NCI-H1105 (cell line): ENCODE results near the gene IL1RAPL1.

Experiments
- DNase-seq: peaks from one replicate; lab custom pipeline; 2025; lab: John Stamatoyannopoulos, UW

Gene IL1RAPL1

DNA sequence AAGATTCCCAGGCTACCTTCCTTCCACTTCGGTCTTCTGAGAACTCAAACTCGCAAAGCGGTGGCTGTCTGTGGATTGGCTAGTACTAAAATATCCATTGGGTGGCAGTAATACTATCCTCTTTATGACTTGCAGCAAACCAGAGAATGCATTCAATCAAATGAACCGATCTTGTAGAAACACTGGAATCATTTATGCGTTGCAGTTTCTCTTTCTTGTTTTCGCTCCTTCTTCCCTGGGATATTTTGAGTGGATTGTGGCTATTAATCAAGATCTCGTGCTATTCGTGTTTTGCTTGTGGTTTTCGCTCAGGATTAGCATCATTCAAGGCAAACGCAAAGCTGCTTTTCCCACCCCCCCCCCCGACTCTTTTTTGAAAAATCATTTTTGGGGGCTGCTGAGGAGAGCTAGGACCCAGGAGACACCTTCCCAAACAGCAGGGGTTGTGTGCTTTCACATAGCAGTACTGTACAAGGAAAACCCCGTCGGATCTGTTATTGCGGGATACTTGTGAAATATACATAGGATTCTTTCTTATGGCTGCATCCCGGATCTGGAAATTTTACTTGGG lies at the start of gene IL1RAPL1:
IL1RAPL1 (plus strand) TSS at position 466 of the 571 bp plus-strand sequence.
- no peak for DNase-seq

DNA sequence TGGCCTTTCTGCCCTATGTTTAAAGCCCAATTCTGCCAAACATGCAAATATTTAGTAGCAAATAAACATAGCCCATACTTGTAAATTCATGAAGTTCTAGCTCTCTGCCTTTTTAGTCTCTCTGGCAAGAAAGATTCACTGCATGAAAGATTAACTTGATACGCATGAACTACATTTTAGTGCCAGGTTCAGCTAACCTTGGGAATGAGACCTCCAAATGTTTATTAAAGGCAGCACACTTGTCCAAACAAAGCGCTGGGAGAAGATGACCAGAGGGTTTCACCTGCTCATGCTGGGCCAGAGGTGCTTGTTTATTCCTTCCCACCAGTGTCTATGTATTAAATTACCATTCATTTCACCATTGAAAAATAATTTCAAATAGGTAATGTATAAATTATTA lies 44.5 kb upstream of the IL1RAPL1 start:
- no peak for DNase-seq

DNA sequence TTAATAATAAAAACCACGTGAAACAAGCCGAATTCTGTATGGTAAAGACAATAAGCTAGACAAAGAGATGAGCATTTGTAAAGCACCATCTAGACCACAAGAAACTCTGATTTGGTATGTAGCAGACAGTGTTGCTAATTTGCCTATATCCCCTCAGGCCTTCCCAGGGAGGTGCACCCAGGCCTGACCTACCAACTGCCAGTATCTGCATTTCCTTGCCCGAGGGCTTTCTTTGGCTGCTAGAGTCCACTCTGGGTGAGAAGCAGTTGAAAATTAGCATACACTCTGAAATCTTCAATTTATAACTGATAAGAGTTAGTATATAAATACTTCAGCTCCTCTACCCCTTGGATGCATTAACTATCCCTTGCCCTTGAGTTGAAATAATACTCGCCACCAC lies 37.4 kb upstream of the IL1RAPL1 start:
- DNase-seq = no peak

DNA sequence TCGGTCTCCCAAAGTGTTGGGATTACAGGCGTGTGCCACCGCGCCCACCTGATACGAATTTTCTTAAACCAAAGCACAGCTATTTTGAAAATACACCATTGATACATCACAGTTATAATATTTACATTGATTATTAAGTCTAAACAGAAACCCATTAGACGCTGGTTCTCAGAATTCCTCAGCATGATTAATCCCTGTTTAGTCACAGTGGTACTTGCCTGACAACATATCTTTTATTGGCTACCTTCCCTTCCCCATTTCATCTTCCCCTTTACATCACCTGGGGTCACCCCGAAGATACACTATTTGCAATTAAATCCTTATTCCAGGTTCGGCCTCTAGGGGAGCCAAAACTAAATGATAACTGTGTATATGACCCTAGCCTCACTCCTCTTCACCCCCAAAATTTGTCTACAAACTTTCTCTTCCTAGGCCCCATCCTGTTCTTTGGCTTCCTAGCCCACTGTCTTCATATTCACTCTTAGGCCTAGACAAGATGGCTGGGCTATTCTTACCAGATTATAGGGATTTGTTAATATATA lies 36.8 kb upstream of the IL1RAPL1 start:
- no peak for DNase-seq

DNA sequence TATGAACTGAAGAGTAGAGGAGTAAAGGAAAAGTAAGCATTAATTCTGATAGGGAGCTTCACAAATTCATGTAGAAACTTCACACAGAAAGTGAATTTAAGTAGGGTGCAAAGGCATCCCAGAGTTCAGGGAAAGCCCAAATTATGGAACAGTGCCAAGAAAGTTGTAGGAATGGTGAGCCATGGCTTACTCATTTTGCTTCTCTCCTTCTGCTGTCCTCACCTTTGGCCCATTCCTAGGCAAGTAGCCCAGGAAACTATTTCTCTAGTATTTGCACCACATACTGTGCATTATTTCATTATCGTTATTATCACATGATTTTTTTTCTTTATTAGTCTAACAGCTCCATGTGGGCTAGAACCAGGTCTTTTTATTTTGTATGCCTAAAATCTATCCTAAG lies 34.9 kb upstream of the IL1RAPL1 start:
- DNase-seq = no peak

DNA sequence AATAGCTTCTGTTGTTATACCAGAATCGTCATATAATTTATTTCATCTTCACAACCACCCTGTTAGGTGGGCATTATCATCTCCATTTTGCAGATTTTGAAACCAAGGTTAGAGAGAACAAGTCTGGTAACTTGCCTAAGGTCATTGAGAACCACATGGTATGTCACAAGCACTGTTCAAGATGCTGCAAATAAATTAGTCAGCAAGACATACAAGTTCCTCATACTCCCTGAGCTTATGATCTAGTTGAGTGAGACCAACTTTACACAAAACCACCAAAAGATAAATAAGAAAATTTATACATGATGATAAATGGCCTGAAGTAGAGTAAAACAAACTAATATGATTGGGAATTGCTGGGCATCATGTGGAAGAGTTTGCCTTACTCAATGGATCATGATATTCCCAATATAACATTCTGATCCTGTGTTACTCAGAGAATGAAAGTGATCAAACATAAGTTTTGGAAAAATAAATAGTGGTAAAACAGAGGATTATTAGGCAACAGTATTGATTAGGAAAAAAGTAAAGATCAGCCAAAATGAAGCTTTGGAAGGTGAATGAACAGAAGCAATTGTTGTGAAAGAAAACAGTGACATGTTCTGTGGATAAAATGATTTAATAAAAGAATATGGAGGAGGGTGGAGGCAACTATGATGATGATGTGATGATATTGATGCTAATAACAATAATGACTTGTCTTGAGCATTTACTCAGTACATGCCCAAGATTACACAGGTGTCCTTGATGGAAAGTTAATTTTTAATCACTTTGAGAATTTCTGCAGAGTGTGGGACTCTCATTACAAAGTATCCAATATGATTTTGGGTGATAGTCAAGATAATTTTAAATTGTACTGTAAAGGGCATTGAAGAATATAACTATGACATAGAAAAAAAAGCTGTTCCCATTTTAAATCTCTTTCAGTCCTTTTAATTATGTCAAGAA lies 34.1 kb upstream of the IL1RAPL1 start:
- no peak for DNase-seq

DNA sequence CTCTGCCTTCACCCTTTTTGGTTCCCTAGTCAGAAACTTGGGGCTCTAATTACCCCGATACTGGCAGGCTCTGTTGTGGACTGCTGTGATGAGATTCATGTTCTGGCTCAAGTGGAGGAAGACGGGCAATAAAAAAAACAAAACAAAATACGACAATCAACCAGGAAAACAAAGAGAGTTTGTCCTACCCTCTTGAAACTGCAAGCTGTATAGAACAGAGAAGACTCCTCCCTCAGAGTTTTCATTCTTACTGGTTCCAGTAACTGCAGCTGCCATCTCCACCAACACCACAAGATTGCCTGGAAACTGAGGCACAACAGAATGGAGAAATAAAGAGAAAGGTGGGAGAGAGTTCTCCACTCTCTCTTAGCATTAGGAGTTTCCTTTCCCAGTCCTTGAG lies 11.1 kb upstream of the IL1RAPL1 start:
- DNase-seq = no peak

DNA sequence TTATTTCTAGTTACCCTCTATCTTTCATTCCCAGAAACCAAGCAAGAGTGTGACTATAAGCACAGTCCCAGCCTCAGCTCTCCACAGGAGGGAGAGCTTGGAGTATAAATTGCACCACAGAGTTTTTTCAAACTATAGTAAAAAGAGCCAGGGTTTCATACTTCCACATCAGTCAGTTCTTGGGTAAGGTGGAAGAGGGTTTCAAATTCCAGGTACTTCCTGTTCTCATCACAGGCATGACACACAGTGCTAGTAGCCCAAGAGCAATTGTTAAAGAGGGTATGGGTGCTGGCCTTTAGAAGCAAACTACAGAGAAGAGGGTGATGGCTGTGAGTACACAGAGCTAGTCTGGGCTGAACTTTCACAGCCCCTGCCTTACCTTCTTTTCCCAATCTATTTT lies 5.7 kb upstream of the IL1RAPL1 start:
- DNase-seq = no peak

DNA sequence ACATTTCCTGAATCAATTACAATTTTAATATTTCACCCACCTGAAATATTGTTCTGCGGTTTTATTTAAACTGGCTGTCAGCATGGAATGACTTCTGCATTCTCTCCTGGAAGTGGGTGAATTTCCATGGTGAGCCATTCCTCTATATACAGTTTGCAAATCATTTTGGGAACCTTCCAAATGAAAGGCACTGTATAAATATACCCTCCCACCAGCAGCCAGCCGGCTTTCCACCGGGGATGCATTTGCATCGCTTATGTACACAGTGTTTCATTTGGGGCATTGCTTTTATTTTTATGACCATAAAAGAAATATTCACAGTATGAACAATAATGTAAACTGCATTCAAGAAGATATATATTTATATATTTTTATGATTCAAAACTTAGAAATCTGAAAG lies 4.7 kb upstream of the IL1RAPL1 start:
- DNase-seq = no peak

DNA sequence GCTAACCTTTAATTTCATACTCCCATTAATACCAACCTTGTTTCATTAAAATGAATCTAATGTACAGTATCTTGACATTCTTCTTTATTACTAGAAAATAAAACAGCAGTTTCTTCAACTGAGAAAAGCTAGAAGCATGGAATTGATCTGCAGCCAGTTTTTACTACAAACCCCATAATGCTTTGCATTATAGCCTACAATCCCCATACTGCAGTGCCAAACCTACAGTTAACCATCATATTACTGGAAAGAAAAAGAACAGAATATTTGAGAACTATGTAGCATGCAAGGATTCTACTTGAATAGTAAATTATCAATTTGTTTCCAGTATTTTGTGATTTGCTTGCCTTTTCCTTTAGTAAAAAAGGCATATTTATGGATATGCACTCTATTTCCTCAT lies 3.2 kb upstream of the IL1RAPL1 start:
- DNase-seq = no peak

DNA sequence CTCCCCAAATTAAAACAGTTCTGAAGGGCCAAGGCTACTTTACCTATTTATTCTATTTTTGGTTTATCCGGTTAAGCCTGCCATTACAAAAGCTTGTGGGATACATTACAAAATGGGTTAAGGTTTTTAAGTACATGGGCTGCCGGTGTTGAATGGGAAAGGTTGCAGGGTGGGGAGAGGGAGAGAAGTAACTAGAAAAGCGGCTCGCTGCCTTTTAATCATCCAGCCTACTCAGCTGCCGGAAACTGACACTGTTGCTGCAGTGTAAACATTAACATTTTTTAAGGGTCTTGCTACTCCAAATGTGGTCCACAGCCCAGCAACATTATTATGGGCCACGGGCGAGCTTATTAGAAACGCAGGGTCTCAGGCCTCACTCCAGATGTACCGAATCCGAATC lies 1.5 kb upstream of the IL1RAPL1 start:
- no peak for DNase-seq

DNA sequence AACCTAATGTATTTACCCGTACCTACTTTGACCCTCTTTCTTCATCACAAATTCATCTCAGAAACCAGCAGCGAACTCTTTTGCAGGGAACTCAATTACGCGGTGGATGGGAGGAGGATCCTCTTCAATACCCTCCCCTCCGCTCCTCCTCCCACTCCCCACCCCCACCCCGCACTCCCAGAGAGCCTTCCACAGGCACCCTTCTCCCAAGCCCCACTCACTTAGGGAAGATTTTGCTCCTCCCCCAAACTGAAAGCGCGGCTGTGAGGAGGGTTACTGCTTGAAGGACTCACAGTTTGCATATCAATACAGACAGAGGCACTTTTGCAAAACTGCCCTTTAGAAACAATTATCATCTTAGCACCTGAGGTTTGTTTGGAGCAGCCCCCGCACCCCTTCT lies 960 bp upstream of the IL1RAPL1 start:
- no peak for DNase-seq

DNA sequence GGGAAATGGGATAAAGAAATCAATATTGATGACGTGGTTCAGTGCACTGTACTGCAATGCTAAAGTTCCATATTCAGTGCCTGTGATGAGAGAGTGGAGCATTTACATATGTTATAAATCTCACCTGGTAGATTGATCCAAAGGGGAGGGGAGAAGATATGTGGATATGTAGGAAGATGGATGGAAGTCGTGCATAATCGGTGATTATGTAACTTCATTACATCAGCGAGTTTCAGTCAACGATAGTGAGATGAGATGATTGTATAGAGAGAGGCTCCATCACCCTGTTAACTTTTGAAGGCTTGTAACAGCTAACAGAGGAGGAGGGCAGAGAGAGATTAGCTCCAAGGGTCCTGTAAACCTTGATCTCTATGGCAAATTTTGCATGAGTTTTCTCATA lies 1.8 kb downstream of the IL1RAPL1 start:
- DNase-seq = no peak

DNA sequence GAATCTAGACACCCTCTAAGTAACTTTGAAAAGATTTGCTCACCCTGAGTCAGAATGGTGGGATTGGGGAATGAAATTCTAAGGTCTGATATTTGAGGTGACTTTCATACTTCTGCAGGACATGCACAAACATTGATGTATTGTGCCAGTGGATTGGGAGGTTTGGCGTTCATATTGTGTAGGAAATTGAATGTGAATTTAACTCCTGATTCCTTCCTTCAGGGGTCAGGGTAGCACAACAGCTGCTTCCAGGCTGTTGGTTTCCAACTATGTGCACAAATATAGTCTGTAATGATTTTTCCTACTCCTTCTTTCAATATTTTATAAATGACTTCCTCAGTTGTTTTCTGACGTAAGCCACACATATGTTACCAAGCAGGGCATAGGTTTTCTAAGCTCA lies 3.1 kb downstream of the IL1RAPL1 start:
- DNase-seq = no peak

DNA sequence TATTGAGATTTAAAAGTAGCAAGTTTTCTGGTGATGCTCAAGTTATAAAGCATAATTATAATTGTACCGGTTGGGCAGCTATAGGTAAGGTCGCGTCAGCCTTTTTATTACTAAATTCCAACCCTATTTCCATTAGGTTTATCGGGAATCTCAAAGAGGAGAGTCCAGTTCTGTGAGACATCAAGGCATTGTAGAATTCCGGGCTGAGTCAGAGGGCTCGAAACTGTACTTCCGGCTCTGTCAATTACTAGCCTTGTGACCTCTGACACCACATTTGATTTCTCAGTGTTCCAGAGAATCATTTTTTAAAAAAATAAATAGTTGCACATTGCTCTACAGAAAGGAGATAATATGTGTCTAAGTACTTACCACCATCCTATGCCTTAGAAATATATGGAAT lies 4.3 kb downstream of the IL1RAPL1 start:
- DNase-seq = no peak

DNA sequence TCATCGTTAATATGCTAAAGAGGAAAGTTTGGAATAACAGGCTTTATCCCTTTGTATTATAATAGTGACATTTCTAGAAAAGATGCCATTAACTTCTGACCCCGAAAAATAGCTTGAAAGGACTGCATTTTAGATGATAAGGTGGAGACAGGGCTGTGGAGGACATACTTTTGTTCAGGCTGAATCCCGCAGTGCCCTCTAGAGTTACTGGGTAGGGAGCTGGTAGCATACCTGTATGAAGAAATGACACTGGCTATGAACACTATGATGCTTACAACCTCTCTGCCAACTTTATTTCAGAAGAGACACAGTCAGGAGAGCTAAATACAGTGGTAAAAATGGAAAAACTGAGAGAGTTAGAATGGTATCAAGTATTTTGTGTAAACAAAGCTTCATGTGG lies 8.1 kb downstream of the IL1RAPL1 start:
- no peak for DNase-seq

DNA sequence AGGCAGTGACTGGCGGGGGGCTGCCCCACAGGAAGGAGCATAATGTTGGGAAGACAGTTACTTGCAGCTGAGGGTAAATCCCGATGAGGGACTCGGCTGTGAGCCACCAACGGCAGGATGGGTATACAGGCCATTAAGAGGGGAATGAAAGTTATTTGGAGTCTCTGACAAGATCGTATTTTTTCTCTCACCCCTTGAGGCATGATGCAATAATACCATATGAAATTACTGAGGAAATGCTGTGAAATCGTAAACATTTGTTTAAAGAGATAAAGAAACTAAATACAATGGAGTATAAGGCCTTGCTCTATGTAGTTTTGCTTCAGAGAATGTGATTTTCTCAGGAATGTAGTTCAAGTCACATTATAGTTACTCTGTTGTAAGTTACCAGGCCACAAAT lies 12.7 kb downstream of the IL1RAPL1 start:
- no peak for DNase-seq

DNA sequence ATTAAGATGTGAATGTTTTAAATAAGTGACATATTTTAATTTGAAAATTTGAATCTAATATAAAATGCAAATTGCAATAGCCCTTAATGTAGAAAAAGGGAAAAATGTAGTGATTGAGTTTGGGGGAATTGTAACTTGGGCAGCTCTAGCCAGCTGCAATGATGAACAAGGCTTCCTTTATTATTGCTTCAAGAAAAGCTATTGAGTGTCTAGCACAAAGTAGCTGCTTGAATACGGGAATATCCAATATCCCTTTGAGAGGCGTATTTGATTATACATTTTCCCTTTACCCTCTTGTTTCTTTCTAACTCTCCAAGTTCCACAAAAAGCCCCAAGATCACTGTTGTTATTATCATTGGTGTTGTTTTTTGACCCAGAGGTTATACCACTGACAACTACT lies 21.8 kb downstream of the IL1RAPL1 start:
- no peak for DNase-seq

DNA sequence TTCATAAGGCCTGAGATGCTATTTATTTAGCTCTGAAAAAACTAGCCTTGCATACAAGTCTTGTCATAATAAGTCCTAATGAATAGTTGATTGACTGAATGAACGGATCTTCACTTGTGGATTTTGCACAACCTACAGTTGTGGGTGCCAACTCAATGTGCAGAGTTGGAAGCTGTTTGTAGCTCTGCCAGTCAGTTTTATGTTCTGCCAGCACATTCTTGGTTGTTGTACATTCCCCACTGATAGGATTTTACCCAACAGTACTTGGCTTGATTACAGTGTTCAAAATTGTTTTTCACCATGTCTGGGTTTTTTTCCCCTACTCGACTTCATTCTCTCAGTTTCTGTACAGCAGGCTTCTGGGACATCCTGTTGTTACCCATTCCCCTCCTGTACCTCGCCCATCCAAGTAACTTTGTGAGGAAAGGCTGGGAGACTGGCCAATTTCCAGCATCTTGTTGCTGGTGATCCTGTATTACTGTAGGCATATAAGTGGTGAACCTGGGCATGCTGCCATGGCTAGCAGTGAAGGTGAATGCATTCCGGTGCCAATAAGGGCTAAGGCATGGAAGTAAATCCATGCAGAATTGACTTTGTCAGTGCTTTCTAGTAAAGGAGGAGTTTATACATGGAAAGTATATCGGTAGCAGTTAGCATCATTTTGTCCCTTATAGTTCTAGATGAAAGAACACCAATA lies 22.8 kb downstream of the IL1RAPL1 start:
- no peak for DNase-seq

DNA sequence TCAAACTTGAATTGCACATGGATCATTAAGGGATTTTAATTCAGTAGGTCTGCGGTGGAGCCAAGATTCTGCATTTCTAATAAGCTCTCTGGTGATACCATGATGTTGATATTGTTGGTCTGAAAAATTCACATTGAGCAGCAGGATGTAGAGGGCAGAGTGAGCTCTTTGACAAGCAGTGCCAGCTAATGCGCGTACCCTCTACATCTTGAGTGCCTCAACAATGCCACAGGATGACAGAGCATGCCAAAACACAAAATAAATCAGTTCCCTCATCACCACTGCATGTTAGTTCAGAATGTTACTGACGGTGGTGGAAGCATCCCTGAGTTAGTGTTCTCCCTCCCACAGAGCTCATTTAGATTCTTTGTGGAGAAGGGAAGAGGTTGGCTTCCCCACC lies 23.5 kb downstream of the IL1RAPL1 start:
- no peak for DNase-seq

DNA sequence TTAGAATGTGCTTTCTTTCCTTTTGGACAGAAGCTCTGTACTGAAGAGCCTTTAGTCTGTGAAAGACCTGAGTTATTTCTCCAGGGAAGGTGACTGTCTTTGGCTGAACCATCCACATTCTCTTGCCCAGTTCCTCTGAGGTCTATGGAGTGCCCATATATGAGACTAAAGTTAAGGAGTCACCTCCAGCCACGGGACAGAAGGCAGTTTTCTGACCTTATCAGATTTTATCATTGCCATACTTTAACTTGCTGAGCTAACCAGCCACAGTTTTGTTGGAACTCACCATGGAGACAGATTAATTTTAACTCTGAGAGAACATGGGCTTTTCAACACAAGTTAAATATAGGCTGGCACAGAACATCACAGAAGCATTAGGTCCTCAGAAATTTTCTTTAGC lies 26.3 kb downstream of the IL1RAPL1 start:
- DNase-seq = no peak

DNA sequence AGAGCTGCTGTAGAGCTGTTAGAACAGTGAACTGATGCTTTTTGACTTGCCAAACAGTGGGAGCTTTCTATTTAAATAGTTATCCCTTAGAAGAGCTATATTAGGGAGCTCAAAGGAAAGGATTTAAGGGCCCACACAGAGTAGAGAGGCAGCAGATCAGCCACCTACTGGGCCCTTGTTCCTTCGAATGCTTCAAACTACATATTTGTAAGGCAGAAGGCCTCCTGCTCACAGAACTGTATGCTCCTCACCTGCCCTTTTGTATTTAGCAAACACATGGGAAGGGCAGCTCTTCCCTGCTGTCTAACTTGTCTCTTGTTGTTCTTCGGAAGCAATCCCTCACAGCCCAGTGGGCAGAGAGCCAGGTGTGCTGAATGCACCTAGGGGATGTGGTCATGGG lies 38.0 kb downstream of the IL1RAPL1 start:
- DNase-seq = no peak

DNA sequence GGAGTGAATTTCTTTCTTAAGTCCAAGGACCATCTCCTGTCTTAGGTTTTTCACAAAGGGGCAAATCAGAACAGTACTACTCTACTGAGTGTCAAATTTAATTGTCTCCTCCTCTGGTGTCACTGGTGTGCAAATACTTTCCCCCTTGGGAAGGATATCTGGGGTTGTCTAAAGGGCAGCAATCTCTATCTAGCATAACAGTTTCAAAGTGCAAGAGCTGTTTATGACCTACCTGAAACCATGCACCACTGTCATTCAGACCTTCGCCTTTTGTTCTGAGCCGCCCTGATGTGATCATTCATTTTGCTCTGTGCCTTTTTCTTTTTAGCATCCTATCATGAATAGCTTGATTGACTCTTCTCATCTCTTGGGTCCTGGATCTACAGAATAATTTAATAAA lies 39.3 kb downstream of the IL1RAPL1 start:
- no peak for DNase-seq
